SJSA1 (cell line): ENCODE results near the gene FOXP4. TPM values are rescaled to one million over a fixed set of nuclear protein-coding genes. Genes with fewer than 3 reads are reported as not detected.
A peak's percentile ranks its signal among the peaks of the same experiment; 100 is the strongest.

Experiments
- DNase-seq, 2 experiments: peaks; one replicate each; pipeline ENCODE4 v3.0.0-alpha.2; 2015 to 2020; ENCODE audit warnings: low spot score in 2 of 2, low read depth in 1 of 2
- H3K27ac ChIP-seq: fragments of 250-450 bp; sonication (Bioruptor Pico); 2 replicates; pipeline ENCODE4 v1.5.1; 2020; ENCODE audit warnings: mild to moderate bottlenecking, moderate library complexity
- H3K27me3 ChIP-seq: fragments of 250-450 bp; sonication (Bioruptor Pico); replicated peaks from 2 replicates; pipeline ENCODE4 v1.5.1; 2020; ENCODE audit warnings: mild to moderate bottlenecking, moderate library complexity
- H3K36me3 ChIP-seq: fragments of 250-450 bp; sonication (Bioruptor Pico); 2 replicates; pipeline ENCODE4 v1.5.1; 2020; ENCODE audit warnings: mild to moderate bottlenecking
- H3K4me1 ChIP-seq: fragments of 250-450 bp; sonication (Bioruptor Pico); replicated peaks from 2 replicates; pipeline ENCODE4 v1.6.1; 2021; ENCODE audit warnings: mild to moderate bottlenecking
- H3K4me3 ChIP-seq: fragments of 250-450 bp; sonication (Bioruptor Pico); 2 replicates; pipeline ENCODE4 v1.5.1; 2020; ENCODE audit warnings: mild to moderate bottlenecking
- H3K9me3 ChIP-seq: fragments of 250-450 bp; sonication (Bioruptor Pico); replicated peaks from 2 replicates; pipeline ENCODE4 v1.5.1; 2020; ENCODE audit warnings: mild to moderate bottlenecking
- total RNA-seq: library from RNA; depleted of rRNA; stranded (reverse); fragments of >200 nt; shearing (Covaris generic); gene quantifications from 2 replicates; pipeline ENCODE4 v1.2.3, GENCODE V29; 2014

FOXP4 gene
- total RNA-seq, 1 experiment from 2014 or later: 5.1 TPM

- H3K4me3 ChIP-seq: no peak overlapping the region
- H3K27ac ChIP-seq: no peak overlapping the region
- H3K27me3 ChIP-seq: no peaks in the 10 kb centered on the region
- peaks cover 80% of the 10 kb centered on the region for H3K36me3 ChIP-seq
- peaks cover 13% of the 10 kb centered on the region; the same call in 1 of the 2 replicates for H3K4me1 ChIP-seq
- no peak for DNase-seq
- H3K9me3 ChIP-seq: no peaks in the 10 kb centered on the region
Observed at GRCh38 chr6:41571021-41571780, 25.0 kb downstream of the FOXP4 start.

GRCh38 chr6:41572613-41573012 lies 26.4 kb downstream of the FOXP4 start:
- H3K27me3 ChIP-seq: no peaks in the 10 kb centered on the region
- H3K4me1 ChIP-seq: peaks cover 20% of the 10 kb centered on the region
- no peak overlapping the region for H3K4me3 ChIP-seq
- H3K27ac ChIP-seq: no peak overlapping the region
- H3K9me3 ChIP-seq: no peaks in the 10 kb centered on the region
- peaks cover 73% of the 10 kb centered on the region for H3K36me3 ChIP-seq
- no peak for DNase-seq

- Histone ChIP-seq H3K27ac (no peak overlapping the region), H3K36me3 (peaks cover 70% of the 10 kb centered on the region), H3K9me3 (no peaks in the 10 kb centered on the region)
Observed at GRCh38 chr6:41573276-41573675, 27.1 kb downstream of the FOXP4 start.

GRCh38 chr6:41573985-41574384 lies 27.8 kb downstream of the FOXP4 start:
- DNase-seq: no peak
- Histone ChIP-seq H3K27me3 (no peaks in the 10 kb centered on the region), H3K4me3 (no peak overlapping the region), H3K4me1 (peaks cover 32% of the 10 kb centered on the region), H3K36me3 (peaks cover 67% of the 10 kb centered on the region), H3K9me3 (no peaks in the 10 kb centered on the region), H3K27ac (no peak overlapping the region)

More at GRCh38 chr6:41573276-41573675, 27.1 kb downstream of the FOXP4 start:
- Histone ChIP-seq H3K27me3 (no peaks in the 10 kb centered on the region), H3K4me1 (peaks cover 27% of the 10 kb centered on the region), H3K4me3 (no peak overlapping the region)
- DNase-seq: no peak

DNA sequence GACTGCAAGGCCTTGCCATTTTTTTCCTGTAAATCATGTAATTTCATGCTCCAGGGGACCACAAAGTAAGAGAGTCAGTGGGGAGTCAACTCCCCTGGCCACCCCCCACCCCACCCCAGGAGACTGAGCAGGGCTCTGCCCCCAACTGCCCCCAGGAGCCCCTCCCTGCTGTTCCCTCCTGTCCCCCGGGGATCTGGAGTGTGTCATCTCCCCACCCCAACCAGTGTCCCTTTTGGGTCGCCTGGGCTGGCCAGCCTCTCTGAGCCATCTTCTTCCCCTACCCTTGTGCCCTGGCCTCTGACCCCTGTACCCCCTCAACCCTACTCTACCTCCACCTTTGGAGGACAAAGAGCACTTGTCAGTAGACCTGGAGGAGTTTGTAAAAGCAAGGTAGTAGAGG lies 29.4 kb downstream of the FOXP4 start:
- no peak for DNase-seq
- Histone ChIP-seq H3K36me3 (peaks cover 64% of the 10 kb centered on the region), H3K9me3 (no peaks in the 10 kb centered on the region), H3K4me1 (peaks cover 45% of the 10 kb centered on the region), H3K27ac (no peak overlapping the region), H3K27me3 (no peaks in the 10 kb centered on the region), H3K4me3 (no peak overlapping the region)

DNA sequence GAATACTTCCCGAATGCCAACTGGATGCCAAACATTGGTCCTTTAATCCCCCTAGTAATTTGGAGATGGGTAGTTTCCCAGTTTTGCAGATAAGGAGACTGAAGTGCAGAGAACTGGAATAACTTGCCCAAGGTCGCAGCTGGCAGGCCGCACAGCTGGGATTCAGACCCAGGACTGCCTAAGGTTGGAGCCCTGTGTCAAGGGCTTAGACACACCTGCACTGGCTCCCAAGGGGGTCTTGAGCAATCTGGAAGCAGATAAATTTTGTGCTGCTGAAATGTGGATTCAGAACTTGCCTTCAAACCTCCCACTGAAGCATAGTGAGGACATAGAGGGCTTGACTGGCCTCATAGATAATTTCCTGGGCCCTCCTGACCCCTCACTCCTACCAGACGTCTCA lies 30.5 kb downstream of the FOXP4 start:
- no peaks in the 10 kb centered on the region for H3K9me3 ChIP-seq
- no peaks in the 10 kb centered on the region for H3K27me3 ChIP-seq
- no peak overlapping the region for H3K4me3 ChIP-seq
- no peak for DNase-seq
- H3K27ac ChIP-seq: no peak overlapping the region
- H3K36me3 ChIP-seq: peaks cover 53% of the 10 kb centered on the region
- peaks cover 50% of the 10 kb centered on the region for H3K4me1 ChIP-seq

DNA sequence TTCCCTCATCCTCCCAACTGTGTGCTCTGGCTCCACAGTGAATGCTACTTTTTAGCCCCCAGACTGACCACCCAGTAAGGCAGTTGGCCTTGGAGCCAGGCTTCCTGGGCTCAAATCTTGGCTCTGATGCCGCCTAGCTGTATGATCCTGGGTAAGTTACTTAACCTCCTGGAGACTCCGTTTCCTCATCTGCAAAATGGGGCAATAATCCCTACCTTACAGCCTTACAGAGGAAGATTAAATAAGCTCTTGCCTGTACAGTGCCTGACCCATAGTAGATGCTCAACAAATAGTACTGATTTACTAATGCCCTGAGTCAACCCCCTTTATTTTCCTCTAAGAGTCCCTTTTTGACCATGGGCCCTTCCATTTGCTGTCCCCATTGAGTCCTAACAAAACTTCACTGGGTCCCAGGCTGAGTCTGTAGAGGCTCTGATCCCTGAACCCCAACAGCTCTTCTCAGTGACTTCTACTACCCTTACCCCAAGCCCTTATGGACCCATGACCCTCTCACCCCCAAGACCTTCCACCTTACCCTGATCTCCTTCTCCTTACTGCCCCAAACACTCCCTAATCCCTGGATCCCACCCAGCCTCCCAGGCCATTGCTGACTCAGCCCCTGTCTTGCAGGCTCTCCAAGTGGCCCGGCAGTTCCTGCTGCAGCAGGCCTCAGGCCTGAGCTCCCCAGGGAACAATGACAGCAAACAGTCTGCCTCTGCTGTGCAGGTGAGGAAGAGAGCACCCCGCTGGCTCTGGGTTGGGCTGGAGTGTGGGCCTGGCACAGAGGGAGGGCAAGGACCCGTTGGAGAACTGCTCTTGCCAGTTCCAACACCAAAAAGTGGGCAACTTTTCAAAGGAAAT lies 31.4 kb downstream of the FOXP4 start:
- Histone ChIP-seq H3K9me3 (no peaks in the 10 kb centered on the region), H3K27me3 (no peaks in the 10 kb centered on the region), H3K4me1 (peaks cover 53% of the 10 kb centered on the region), H3K27ac (peak overlapping the region; percentile 47), H3K36me3 (peaks cover 49% of the 10 kb centered on the region), H3K4me3 (no peak overlapping the region)
- DNase-seq: peak; percentile 51 to 66

DNA sequence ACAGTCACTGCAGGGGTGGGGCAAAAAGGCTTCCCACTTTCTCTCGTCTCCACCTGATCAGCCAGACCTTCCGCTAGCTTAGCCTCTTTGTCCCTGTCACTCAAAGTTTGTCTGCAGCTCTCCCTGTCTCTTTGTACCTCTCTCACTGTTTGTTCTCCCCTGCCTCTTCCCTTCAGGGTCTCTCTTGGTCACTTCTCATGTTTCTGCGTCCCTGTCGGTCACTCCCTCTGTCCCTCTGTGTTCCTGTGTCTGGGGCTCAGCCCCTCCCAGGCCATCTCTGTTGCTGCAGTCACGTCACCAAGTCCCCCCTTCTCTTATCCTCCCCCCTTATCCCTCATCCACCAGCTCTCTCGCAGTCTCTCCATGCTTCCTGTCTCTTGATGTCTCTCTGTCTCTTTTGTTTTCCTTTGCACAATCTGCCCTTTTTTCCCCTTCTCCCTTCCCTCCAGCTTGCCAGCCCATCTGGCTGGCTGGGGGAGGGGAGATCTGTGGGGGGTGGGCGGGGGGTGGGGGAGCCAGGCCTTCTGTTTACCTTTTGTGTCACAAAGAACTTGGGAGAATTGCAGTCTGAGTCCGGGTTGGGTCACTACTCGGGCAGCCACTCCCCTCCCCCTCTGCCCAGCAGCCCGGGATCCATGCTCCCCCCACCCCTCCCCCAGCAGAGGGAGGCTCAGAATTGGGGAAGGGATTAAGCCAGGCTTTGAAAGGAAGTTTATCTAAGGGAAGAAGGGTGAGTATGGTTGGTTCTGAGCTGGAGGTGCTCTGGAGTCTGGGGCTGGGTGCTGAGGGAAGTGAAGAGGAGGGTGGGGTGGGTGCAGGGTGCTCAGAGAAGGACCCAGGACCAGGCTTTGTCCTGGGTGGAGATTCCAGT lies 32.3 kb downstream of the FOXP4 start:
- H3K27ac ChIP-seq: peak overlapping the region; percentile 47
- peaks cover 43% of the 10 kb centered on the region for H3K36me3 ChIP-seq
- peak; percentile 69 to 77 for DNase-seq
- H3K9me3 ChIP-seq: no peaks in the 10 kb centered on the region
- no peaks in the 10 kb centered on the region for H3K27me3 ChIP-seq
- H3K4me3 ChIP-seq: no peak overlapping the region
- peaks cover 56% of the 10 kb centered on the region for H3K4me1 ChIP-seq

- Histone ChIP-seq H3K9me3 (no peaks in the 10 kb centered on the region), H3K4me3 (no peak overlapping the region), H3K27me3 (no peaks in the 10 kb centered on the region), H3K4me1 (peaks cover 61% of the 10 kb centered on the region), H3K27ac (peak overlapping the region; percentile 23; the same call in 1 of the 2 replicates), H3K36me3 (peaks cover 41% of the 10 kb centered on the region)
- no peak for DNase-seq
Observed at GRCh38 chr6:41579088-41579610, 33.0 kb downstream of the FOXP4 start.

- Histone ChIP-seq H3K9me3 (no peaks in the 10 kb centered on the region), H3K27me3 (no peaks in the 10 kb centered on the region), H3K27ac (no peak overlapping the region), H3K4me1 (peaks cover 62% of the 10 kb centered on the region), H3K36me3 (peaks cover 50% of the 10 kb centered on the region), H3K4me3 (no peak overlapping the region)
- no peak for DNase-seq
Observed at GRCh38 chr6:41580690-41581089, 34.5 kb downstream of the FOXP4 start.

DNA sequence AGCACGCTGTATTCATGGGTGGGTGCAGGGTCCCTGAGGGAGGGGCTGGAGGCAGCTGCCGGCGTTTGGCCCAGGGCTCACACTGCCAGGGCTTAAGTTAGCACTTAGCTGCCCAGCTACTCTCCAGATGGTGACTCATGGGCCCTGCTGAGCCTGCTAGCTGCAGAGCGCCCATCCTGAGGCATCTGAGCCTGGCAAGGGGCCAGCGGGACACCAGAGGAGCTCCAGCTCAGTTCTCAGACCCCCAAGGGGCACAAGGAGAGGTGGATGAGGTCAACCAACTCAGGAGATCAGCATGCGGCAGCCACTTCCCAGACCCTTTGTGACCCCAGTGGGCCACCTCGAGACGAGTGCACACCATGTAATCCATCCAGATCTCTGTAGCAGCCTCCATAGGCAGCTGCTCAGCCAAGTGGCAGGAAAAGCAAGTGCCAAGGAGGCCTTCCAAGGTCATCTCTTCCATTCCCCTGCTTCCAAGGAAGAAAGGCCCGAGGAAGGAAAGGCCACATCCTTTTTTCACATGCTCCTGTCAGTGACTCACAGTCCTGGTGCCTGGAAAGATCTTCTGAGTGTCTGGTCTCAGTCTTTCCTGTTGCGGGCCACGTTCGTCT lies 35.3 kb downstream of the FOXP4 start:
- peak overlapping the region; percentile 65 for H3K27ac ChIP-seq
- H3K4me1 ChIP-seq: peaks cover 62% of the 10 kb centered on the region
- H3K36me3 ChIP-seq: peaks cover 53% of the 10 kb centered on the region
- no peak overlapping the region for H3K4me3 ChIP-seq
- no peaks in the 10 kb centered on the region for H3K9me3 ChIP-seq
- DNase-seq: peak; percentile 87 to 96
- H3K27me3 ChIP-seq: no peaks in the 10 kb centered on the region

DNA sequence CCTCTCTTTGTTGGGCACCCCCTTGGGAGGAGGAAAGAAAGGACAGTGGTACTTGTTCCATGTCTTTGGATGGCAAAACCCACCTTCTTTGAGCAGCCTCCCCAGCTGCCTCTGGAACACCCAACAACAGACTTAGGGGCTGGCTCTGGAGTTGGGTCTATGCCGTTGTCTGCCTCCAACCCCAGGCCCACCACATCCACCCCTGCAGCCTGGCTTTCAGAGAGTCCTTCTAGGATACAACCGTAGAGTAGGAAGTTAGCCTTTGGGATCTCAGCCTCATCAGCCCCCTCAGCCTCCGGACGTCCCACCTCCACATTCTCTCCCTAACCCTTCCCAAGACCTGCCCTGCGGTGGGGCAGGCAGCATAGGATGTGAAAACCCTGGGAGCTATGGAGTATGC lies 36.4 kb downstream of the FOXP4 start:
- peaks cover 55% of the 10 kb centered on the region for H3K4me1 ChIP-seq
- H3K36me3 ChIP-seq: peaks cover 56% of the 10 kb centered on the region
- no peak overlapping the region for H3K27ac ChIP-seq
- DNase-seq: no peak
- H3K27me3 ChIP-seq: no peaks in the 10 kb centered on the region
- no peak overlapping the region for H3K4me3 ChIP-seq
- H3K9me3 ChIP-seq: no peaks in the 10 kb centered on the region

DNA sequence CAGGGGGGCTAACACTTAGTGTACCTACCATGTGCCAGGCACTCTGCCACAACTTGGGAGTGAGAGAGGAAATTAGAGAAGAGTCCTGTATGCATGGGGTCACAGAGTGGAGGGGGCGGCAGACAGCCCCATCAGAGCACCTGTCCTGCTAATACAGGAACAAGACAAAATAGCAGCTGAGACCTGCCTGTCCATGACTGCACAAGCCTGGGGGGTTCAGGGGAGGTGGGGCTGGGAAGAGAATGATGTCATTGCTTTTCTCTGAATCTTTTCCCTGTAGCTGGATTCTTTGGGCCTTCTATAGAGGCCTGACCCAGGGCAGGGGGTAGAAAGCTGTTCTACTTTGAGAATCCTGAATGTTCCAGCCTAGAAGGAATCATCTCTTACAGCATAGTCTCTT lies 37.4 kb downstream of the FOXP4 start:
- Histone ChIP-seq H3K9me3 (no peaks in the 10 kb centered on the region), H3K36me3 (peaks cover 58% of the 10 kb centered on the region), H3K4me3 (no peak overlapping the region), H3K27ac (no peak overlapping the region), H3K4me1 (peaks cover 46% of the 10 kb centered on the region), H3K27me3 (no peaks in the 10 kb centered on the region)
- DNase-seq: no peak
